Astrocyte (in vitro differentiated cells and primary cell): ENCODE measurements around the gene NTRK3. TPM values are rescaled to one million over a fixed set of nuclear protein-coding genes. Genes with fewer than 3 reads are reported as not detected.

Experiments used
- DNase-seq: peaks from one replicate; pipeline ENCODE4 v3.0.0-alpha.2; 2010; ENCODE audit warnings: low read depth
- FAIRE-seq: peaks from 2 replicates; lab custom pipeline; 2011; peaks lifted over from hg19 to GRCh38; lab: Jason Lieb, UNC
- H2AFZ ChIP-seq: 2 replicates; pipeline ENCODE4 v1.6.0; 2012; ENCODE audit warnings: low read depth, low read length, inconsistent platforms
- H3K27ac ChIP-seq: 2 replicates; pipeline ENCODE4 v1.5.1; 2011; ENCODE audit warnings: low read depth, low read length, inconsistent platforms
- H3K27me3 ChIP-seq: 2 replicates; pipeline ENCODE4 v1.6.0; 2011; ENCODE audit warnings: low read length, inconsistent platforms; ENCODE audit not compliant: insufficient read depth
- H3K36me3 ChIP-seq: 2 replicates; pipeline ENCODE4 v1.5.1; 2011; ENCODE audit warnings: low read length, inconsistent platforms; ENCODE audit not compliant: insufficient read depth
- H3K4me1 ChIP-seq: 2 replicates; pipeline ENCODE4 v1.5.1; 2011; ENCODE audit warnings: low read length, inconsistent platforms; ENCODE audit not compliant: insufficient read depth
- H3K4me2 ChIP-seq: 2 replicates; pipeline ENCODE4 v1.6.0; 2012; ENCODE audit warnings: low read length, inconsistent platforms
- H3K4me3 ChIP-seq: 2 replicates; pipeline ENCODE4 v1.5.1; 2011; ENCODE audit warnings: low read depth, mild to moderate bottlenecking, low read length, inconsistent platforms; ENCODE audit not compliant: insufficient read depth
- H3K79me2 ChIP-seq: 2 replicates; pipeline ENCODE4 v1.6.0; 2012; ENCODE audit warnings: mild to moderate bottlenecking, low read length, inconsistent platforms; ENCODE audit not compliant: insufficient read depth
- H3K9ac ChIP-seq: 2 replicates; pipeline ENCODE4 v1.6.0; 2012; ENCODE audit warnings: mild to moderate bottlenecking, low read length, inconsistent platforms
- H3K9me3 ChIP-seq: 2 replicates; pipeline ENCODE4 v1.5.1; 2012; ENCODE audit warnings: low read depth, mild to moderate bottlenecking, low read length, inconsistent platforms; ENCODE audit not compliant: insufficient read depth
- H4K20me1 ChIP-seq: 2 replicates; pipeline ENCODE4 v1.6.0; 2012; ENCODE audit warnings: low read length, inconsistent platforms; ENCODE audit not compliant: insufficient read depth
- H3K27ac Mint-ChIP-seq: one replicate; pipeline ENCODE4 v1.8.0; 2021; ENCODE audit warnings: mild to moderate bottlenecking, mixed read lengths; ENCODE audit not compliant: unreplicated experiment
- H3K27me3 Mint-ChIP-seq: one replicate; pipeline ENCODE4 v1.8.0; 2021; ENCODE audit warnings: low read depth, mixed read lengths; ENCODE audit not compliant: unreplicated experiment
- H3K36me3 Mint-ChIP-seq: one replicate; pipeline ENCODE4 v1.8.0; 2021; ENCODE audit warnings: low read depth, mixed read lengths; ENCODE audit not compliant: unreplicated experiment
- H3K4me1 Mint-ChIP-seq: one replicate; pipeline ENCODE4 v1.8.0; 2021; ENCODE audit warnings: low read depth, mixed read lengths; ENCODE audit not compliant: unreplicated experiment
- H3K4me3 Mint-ChIP-seq: one replicate; pipeline ENCODE4 v1.8.0; 2021; ENCODE audit warnings: mild to moderate bottlenecking, moderate library complexity, mixed read lengths; ENCODE audit not compliant: unreplicated experiment
- H3K9me3 Mint-ChIP-seq: one replicate; pipeline ENCODE4 v1.8.0; 2021; ENCODE audit warnings: mild to moderate bottlenecking, mixed read lengths; ENCODE audit not compliant: unreplicated experiment
- CTCF ChIP-seq: IDR thresholded peaks from 2 replicates; pipeline ENCODE4 v1.5.1; 2011; ENCODE audit warnings: low read depth, mild to moderate bottlenecking, inconsistent platforms, low read length, moderate library complexity; ENCODE audit not compliant: insufficient read depth
- EZH2 ChIP-seq: IDR thresholded peaks from 2 replicates; pipeline ENCODE4 v1.6.1; 2012; ENCODE audit warnings: mild to moderate bottlenecking, low read length, inconsistent platforms; ENCODE audit not compliant: insufficient read depth
- total RNA-seq: library from RNA; stranded (reverse); gene quantifications from 2 replicates; pipeline ENCODE4 v1.2.1, GENCODE V29; 2021

NTRK3 gene
- total RNA-seq, 1 donor from 2014 or later, result 12.9 TPM

- Mint-ChIP-seq H3K4me1 (peaks cover 2% of the 10 kb centered on the region), H3K4me3 (no peak overlapping the region), H3K36me3 (no peaks in the 10 kb centered on the region), H3K27me3 (peaks cover 35% of the 10 kb centered on the region), H3K9me3 (peaks cover 3% of the 10 kb centered on the region), H3K27ac (no peak overlapping the region)
- Histone ChIP-seq H3K4me2 (no peak overlapping the region), H3K27me3 (peaks cover 3% of the 10 kb centered on the region), H2AFZ (no peak overlapping the region), H3K9ac (no peak overlapping the region), H3K4me1 (no peaks in the 10 kb centered on the region), H3K36me3 (no peaks in the 10 kb centered on the region), H3K9me3 (no peaks in the 10 kb centered on the region), H3K27ac (no peak overlapping the region), H3K4me3 (no peak overlapping the region), H3K79me2 (no peaks in the 10 kb centered on the region), H4K20me1 (no peaks in the 10 kb centered on the region)
- TF ChIP-seq EZH2 (no peak), CTCF (no peak)
- no peak for FAIRE-seq
- DNase-seq, result no peak
Measured at GRCh38 chr15:88300089-88300488, 43.5 kb upstream of the NTRK3 start.

- no peak overlapping the region for H3K9ac ChIP-seq
- FAIRE-seq, result no peak
- no peaks in the 10 kb centered on the region for H3K9me3 ChIP-seq
- H3K4me2 ChIP-seq, result no peak overlapping the region
- no peaks in the 10 kb centered on the region for H3K36me3 ChIP-seq
- H3K4me1 Mint-ChIP-seq, result peaks cover 2% of the 10 kb centered on the region
- peaks cover 34% of the 10 kb centered on the region for H3K27me3 Mint-ChIP-seq
- H3K4me1 ChIP-seq, result no peaks in the 10 kb centered on the region
- H3K9me3 Mint-ChIP-seq, result peaks cover 2% of the 10 kb centered on the region
- H3K27ac ChIP-seq, result no peak overlapping the region
- no peak overlapping the region for H3K4me3 Mint-ChIP-seq
- H3K79me2 ChIP-seq, result no peaks in the 10 kb centered on the region
- no peak overlapping the region for H2AFZ ChIP-seq
- no peak overlapping the region for H3K4me3 ChIP-seq
- TF ChIP-seq EZH2 (no peak), CTCF (no peak)
- DNase-seq, result no peak
- H3K27me3 ChIP-seq, result peaks cover 3% of the 10 kb centered on the region
- no peaks in the 10 kb centered on the region for H4K20me1 ChIP-seq
- H3K27ac Mint-ChIP-seq, result no peak overlapping the region
- H3K36me3 Mint-ChIP-seq, result no peaks in the 10 kb centered on the region
Measured at GRCh38 chr15:88299497-88299896, 43.0 kb upstream of the NTRK3 start.

- Mint-ChIP-seq H3K27me3 (peaks cover 43% of the 10 kb centered on the region), H3K27ac (no peak overlapping the region), H3K36me3 (no peaks in the 10 kb centered on the region), H3K9me3 (no peaks in the 10 kb centered on the region), H3K4me1 (no peaks in the 10 kb centered on the region), H3K4me3 (no peak overlapping the region)
- Histone ChIP-seq H3K36me3 (no peaks in the 10 kb centered on the region), H4K20me1 (no peaks in the 10 kb centered on the region), H3K4me2 (no peak overlapping the region), H3K27me3 (peaks cover 8% of the 10 kb centered on the region), H3K4me3 (no peak overlapping the region), H3K9me3 (no peaks in the 10 kb centered on the region), H3K4me1 (no peaks in the 10 kb centered on the region), H3K9ac (no peak overlapping the region), H3K79me2 (no peaks in the 10 kb centered on the region), H3K27ac (no peak overlapping the region), H2AFZ (no peak overlapping the region)
- TF ChIP-seq CTCF (no peak), EZH2 (no peak)
- no peak for FAIRE-seq
- DNase-seq, result no peak
Measured at GRCh38 chr15:88288661-88289060, 32.1 kb upstream of the NTRK3 start.
